CD4-positive, alpha-beta T cell treated with Interleukin-4 for 4 hours (primary cell): ENCODE measurements around the gene SBF2.

Experiments used
- DNase-seq: peaks from one replicate; pipeline ENCODE4 v3.0.0-alpha.2; 2020

SBF2 gene

GRCh38 chr11:10317151-10317755 is 23.2 kb upstream of the SBF2 start:
- no peak for DNase-seq

GRCh38 chr11:10315083-10315482 is 21.1 kb upstream of the SBF2 start:
- no peak for DNase-seq

- peak; percentile 33 for DNase-seq
Measured at GRCh38 chr11:10314199-10315072, 20.4 kb upstream of the SBF2 start.

GRCh38 chr11:10311802-10312201 is 17.8 kb upstream of the SBF2 start:
- DNase-seq = no peak

GRCh38 chr11:10310301-10310841 is 16.4 kb upstream of the SBF2 start:
- no peak for DNase-seq

- DNase-seq = no peak
Measured at GRCh38 chr11:10309163-10310093, 15.4 kb upstream of the SBF2 start.

- DNase-seq = no peak
Measured at GRCh38 chr11:10308201-10308954, 14.4 kb upstream of the SBF2 start.

- peak; percentile 77 for DNase-seq
Measured at GRCh38 chr11:10307400-10308200, 13.6 kb upstream of the SBF2 start.

GRCh38 chr11:10307022-10307399 is 13.0 kb upstream of the SBF2 start:
- peak; percentile 40 for DNase-seq

- no peak for DNase-seq
Measured at GRCh38 chr11:10305964-10306918, 12.2 kb upstream of the SBF2 start.

- DNase-seq = no peak
Measured at GRCh38 chr11:10305262-10305963, 11.4 kb upstream of the SBF2 start.

- DNase-seq = no peak
Measured at GRCh38 chr11:10304495-10305261, 10.7 kb upstream of the SBF2 start, which contains the start of gene ADM. Gene ADM, plus strand, starts transcription at chr11:10305073. Its CDS starts 628 bp downstream, at chr11:10305701.

GRCh38 chr11:10303558-10304363 is 9.7 kb upstream of the SBF2 start:
- DNase-seq = no peak

GRCh38 chr11:10302744-10303557 is 8.9 kb upstream of the SBF2 start:
- peak; percentile 68 for DNase-seq

GRCh38 chr11:10302359-10302743 is 8.3 kb upstream of the SBF2 start:
- no peak for DNase-seq

- no peak for DNase-seq
Measured at GRCh38 chr11:10301656-10302358, 7.8 kb upstream of the SBF2 start.
